Measurements from ENCODE around the gene FAM131C. TPM values are rescaled to one million over a fixed set of nuclear protein-coding genes. Genes with fewer than 3 reads are reported as not detected.
A peak's percentile ranks its signal among the peaks of the same experiment; 100 is the strongest.
"Not testable (repeated sequence)": the region's sequence is repeated elsewhere in the genome, so short reads cannot be mapped to it uniquely, and the experiment has no call there.

FAM131C gene
- total and polyA plus RNA-seq, 2 donors (not counting 1 experiment from before 2014, with no cell fraction given), result 0.34 to 0.50 TPM

DNA sequence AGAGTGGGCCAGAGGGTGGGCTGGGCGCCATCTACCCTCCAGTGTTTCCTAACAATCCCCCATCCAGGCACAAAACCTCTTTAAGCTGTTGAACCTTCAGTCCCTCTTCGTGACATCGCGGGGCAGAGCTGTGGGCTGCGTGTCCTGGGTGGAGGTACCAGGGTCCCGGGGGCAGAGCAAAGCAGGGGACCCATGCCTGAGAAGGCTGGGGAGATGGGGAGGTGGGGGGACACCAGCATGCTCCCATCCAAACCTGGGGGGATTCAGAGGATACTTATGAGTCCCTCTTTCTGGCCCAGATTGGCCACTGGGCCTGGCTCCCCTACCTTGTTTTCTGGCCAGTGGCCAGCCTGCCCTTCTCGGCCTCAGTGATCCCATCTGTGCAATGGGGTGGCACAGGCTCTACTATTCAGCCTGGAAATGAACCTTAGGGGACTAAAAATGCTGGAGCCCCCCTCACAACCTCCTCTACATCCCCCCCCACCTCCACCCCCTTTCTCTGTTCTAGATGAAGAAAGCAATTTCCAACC is 40.3 kb downstream of the FAM131C start:
- H3K36me3 ChIP-seq (ENCODE audit: control insufficient read depth, insufficient read depth, low read length); H3K4me1 ChIP-seq (ENCODE audit: control insufficient read depth, extremely low read depth, insufficient read depth, low read length); H3K4me3 ChIP-seq (replicated peaks in 1 of 4; ENCODE audit: control extremely low read depth in 1 of 4, insufficient read depth in 1 of 4, low read depth in 3 of 4, low read length in 4 of 4); H3K9ac ChIP-seq (ENCODE audit: insufficient read depth, low read length); H3K27ac ChIP-seq (ENCODE audit: insufficient read depth, low read length); H2AFZ ChIP-seq (ENCODE audit: low read length); H3K79me2 ChIP-seq (ENCODE audit: control insufficient read depth, insufficient read depth, low read length); DNase-seq (ENCODE audit: low read depth in 2 of 2); H3K9me3 ChIP-seq (ENCODE audit: control insufficient read depth, insufficient read depth, low read depth, low read length); H3K4me2 ChIP-seq (ENCODE audit: extremely low read depth, insufficient read depth, low read length); H4K20me1 ChIP-seq (ENCODE audit: control insufficient read depth, extremely low read depth, insufficient read depth, low read length); H3K27me3 ChIP-seq (ENCODE audit: control insufficient read depth, insufficient read depth, low read length): not testable (repeated sequence)

DNA sequence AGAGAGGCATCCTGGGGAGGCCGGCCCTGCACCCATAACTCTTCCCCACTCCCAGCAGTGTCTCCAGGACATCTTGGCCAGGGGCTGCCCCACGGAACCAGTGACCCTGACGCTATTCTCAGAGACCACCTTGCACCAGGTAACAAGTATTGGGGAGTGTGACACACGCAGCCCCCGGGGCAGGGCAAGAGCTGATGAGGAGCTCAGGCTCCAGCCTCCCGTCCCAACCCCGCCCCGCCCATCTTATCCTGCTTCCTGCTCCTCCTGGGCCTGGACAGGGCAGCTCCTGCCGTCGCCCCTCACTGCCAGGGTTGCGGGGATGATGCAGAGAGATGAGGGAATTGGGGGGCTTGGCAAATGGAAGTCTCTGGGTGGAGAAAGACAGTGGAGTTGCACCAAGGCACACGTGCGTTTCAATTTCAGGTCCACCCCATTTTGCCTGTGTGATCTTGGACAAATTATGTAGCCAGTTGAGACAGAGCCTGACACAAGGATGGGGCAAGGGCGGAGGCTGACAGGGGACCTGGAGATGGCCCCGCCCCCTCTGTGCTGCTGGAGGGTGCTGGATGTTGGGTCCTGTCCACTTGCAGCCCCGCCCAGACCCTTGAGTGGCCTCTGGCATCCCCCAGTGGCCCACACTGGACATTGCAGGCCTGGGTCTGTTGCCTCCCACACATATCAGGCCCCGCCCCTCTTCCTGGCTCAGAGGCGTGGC is 40.9 kb downstream of the FAM131C start:
- Histone ChIP-seq H2AFZ (ENCODE audit: low read length) (no peak overlapping the region), H4K20me1 (ENCODE audit: control insufficient read depth, extremely low read depth, insufficient read depth, low read length) (no peaks in the 10 kb centered on the region), H3K4me3 (replicated peaks in 1 of 4; ENCODE audit: control extremely low read depth in 1 of 4, insufficient read depth in 1 of 4, low read depth in 3 of 4, low read length in 4 of 4) (no peak overlapping the region), H3K27ac (ENCODE audit: insufficient read depth, low read length) (no peak overlapping the region), H3K4me1 (ENCODE audit: control insufficient read depth, extremely low read depth, insufficient read depth, low read length) (no peaks in the 10 kb centered on the region), H3K79me2 (ENCODE audit: control insufficient read depth, insufficient read depth, low read length) (no peaks in the 10 kb centered on the region), H3K4me2 (ENCODE audit: extremely low read depth, insufficient read depth, low read length) (no peak overlapping the region), H3K9me3 (ENCODE audit: control insufficient read depth, insufficient read depth, low read depth, low read length) (no peaks in the 10 kb centered on the region), H3K9ac (ENCODE audit: insufficient read depth, low read length) (no peak overlapping the region), H3K36me3 (ENCODE audit: control insufficient read depth, insufficient read depth, low read length) (no peaks in the 10 kb centered on the region), H3K27me3 (ENCODE audit: control insufficient read depth, insufficient read depth, low read length) (no peaks in the 10 kb centered on the region)
- peak; percentile 79 for DNase-seq (ENCODE audit: low read depth in 2 of 2)
- TF ChIP-seq EZH2 (IDR thresholded peaks at IDR 0.05; ENCODE audit: low read length, missing control alignments), result no peak
- TF ChIP-seq, protein P1, sequence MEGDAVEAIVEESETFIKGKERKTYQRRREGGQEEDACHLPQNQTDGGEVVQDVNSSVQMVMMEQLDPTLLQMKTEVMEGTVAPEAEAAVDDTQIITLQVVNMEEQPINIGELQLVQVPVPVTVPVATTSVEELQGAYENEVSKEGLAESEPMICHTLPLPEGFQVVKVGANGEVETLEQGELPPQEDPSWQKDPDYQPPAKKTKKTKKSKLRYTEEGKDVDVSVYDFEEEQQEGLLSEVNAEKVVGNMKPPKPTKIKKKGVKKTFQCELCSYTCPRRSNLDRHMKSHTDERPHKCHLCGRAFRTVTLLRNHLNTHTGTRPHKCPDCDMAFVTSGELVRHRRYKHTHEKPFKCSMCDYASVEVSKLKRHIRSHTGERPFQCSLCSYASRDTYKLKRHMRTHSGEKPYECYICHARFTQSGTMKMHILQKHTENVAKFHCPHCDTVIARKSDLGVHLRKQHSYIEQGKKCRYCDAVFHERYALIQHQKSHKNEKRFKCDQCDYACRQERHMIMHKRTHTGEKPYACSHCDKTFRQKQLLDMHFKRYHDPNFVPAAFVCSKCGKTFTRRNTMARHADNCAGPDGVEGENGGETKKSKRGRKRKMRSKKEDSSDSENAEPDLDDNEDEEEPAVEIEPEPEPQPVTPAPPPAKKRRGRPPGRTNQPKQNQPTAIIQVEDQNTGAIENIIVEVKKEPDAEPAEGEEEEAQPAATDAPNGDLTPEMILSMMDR (conservative IDR thresholded peaks at IDR 0.05 in 1 of 2, IDR thresholded peaks at IDR 0.05 in 1 of 2; ENCODE audit: low read depth in 1 of 2, low read length in 2 of 2), result peak; percentile 93 to 98

DNA sequence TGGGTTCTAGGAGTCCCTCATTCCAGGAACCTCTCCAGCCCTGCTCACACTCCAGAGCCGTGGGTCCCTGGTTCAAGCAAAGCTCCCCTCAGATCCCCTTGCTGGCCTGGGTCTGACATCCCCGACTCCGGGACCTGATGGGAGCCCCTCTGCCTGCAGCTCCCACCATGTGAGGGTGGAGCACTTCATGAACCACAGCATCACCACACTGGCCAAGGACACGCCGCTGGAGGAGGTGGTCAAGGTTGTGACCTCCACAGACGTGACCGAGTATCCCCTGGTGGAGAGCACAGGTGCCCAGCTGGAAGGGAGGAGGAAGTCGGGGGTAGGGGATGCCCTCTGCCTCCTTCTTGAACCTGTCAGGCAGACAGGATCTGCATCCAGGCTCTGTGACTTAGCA is 41.9 kb downstream of the FAM131C start:
- Histone ChIP-seq H3K9ac (ENCODE audit: insufficient read depth, low read length) (no peak overlapping the region), H4K20me1 (ENCODE audit: control insufficient read depth, extremely low read depth, insufficient read depth, low read length) (no peaks in the 10 kb centered on the region), H3K79me2 (ENCODE audit: control insufficient read depth, insufficient read depth, low read length) (no peaks in the 10 kb centered on the region), H3K4me2 (ENCODE audit: extremely low read depth, insufficient read depth, low read length) (no peak overlapping the region), H3K27me3 (ENCODE audit: control insufficient read depth, insufficient read depth, low read length) (no peaks in the 10 kb centered on the region), H3K4me3 (replicated peaks in 1 of 4; ENCODE audit: control extremely low read depth in 1 of 4, insufficient read depth in 1 of 4, low read depth in 3 of 4, low read length in 4 of 4) (no peak overlapping the region), H3K36me3 (ENCODE audit: control insufficient read depth, insufficient read depth, low read length) (no peaks in the 10 kb centered on the region), H2AFZ (ENCODE audit: low read length) (no peak overlapping the region), H3K4me1 (ENCODE audit: control insufficient read depth, extremely low read depth, insufficient read depth, low read length) (no peaks in the 10 kb centered on the region), H3K9me3 (ENCODE audit: control insufficient read depth, insufficient read depth, low read depth, low read length) (no peaks in the 10 kb centered on the region), H3K27ac (ENCODE audit: insufficient read depth, low read length) (no peak overlapping the region)
- DNase-seq (ENCODE audit: low read depth in 2 of 2), result no peak
- no peak for TF ChIP-seq EZH2 (IDR thresholded peaks at IDR 0.05; ENCODE audit: low read length, missing control alignments)
- TF ChIP-seq, protein P1 (conservative IDR thresholded peaks at IDR 0.05 in 1 of 2, IDR thresholded peaks at IDR 0.05 in 1 of 2; ENCODE audit: low read depth in 1 of 2, low read length in 2 of 2), result no peak

Data from fibroblast of lung (primary cell).